Measurements from ENCODE around the gene LRRC43.

DNA sequence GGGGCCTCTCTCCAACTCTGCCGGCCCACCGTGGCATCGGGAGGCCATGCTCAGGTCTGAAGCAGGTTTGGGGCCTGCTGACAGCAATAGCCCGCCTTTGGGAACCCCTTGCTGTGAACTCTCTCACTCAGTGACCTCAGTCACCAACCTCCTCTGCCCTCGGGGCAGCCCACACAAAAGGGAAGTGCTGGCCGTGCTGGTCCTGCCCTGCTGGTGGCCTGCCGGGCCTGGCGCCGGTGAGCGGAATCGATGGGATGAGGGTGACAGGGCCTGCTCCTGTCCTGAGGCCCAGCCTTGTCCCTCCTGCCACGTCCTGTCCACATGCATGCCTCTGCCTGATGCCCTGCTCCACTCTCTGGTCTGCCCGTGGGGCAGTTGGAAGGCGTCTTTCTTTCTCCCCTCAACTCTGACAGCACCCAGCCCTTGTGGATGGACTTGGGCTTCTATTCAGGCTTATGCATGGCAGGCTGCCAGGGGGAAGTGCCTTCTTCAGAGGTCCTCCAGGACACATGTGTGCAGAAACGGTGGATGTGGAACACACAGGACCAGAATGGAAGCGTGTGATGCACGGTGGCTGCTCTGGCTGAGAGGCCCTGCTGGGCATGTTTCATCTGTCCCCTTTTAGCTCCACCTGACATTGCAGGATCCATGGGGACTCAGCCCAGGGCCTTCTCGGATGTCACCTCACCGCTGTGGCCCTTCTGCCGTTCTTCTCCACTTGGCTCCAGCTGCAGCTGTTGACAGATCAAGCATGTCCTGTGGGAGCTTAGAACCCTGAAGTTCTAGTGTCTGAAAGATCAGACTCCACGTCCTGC lies 40.8 kb upstream of the LRRC43 start:
- TF ChIP-seq, protein P1, sequence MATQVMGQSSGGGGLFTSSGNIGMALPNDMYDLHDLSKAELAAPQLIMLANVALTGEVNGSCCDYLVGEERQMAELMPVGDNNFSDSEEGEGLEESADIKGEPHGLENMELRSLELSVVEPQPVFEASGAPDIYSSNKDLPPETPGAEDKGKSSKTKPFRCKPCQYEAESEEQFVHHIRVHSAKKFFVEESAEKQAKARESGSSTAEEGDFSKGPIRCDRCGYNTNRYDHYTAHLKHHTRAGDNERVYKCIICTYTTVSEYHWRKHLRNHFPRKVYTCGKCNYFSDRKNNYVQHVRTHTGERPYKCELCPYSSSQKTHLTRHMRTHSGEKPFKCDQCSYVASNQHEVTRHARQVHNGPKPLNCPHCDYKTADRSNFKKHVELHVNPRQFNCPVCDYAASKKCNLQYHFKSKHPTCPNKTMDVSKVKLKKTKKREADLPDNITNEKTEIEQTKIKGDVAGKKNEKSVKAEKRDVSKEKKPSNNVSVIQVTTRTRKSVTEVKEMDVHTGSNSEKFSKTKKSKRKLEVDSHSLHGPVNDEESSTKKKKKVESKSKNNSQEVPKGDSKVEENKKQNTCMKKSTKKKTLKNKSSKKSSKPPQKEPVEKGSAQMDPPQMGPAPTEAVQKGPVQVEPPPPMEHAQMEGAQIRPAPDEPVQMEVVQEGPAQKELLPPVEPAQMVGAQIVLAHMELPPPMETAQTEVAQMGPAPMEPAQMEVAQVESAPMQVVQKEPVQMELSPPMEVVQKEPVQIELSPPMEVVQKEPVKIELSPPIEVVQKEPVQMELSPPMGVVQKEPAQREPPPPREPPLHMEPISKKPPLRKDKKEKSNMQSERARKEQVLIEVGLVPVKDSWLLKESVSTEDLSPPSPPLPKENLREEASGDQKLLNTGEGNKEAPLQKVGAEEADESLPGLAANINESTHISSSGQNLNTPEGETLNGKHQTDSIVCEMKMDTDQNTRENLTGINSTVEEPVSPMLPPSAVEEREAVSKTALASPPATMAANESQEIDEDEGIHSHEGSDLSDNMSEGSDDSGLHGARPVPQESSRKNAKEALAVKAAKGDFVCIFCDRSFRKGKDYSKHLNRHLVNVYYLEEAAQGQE (IDR thresholded peaks at IDR 0.05; ENCODE audit: low read depth): no peak
- no peak for TF ChIP-seq FOXM1 (IDR thresholded peaks at IDR 0.05; ENCODE audit: borderline replicate concordance, low read depth)
- TF ChIP-seq TCF12 (IDR thresholded peaks at IDR 0.05; ENCODE audit: low read depth): no peak
- no peak for TF ChIP-seq CREB1 (IDR thresholded peaks at IDR 0.05; ENCODE audit: low read depth)
- TF ChIP-seq, protein P2, sequence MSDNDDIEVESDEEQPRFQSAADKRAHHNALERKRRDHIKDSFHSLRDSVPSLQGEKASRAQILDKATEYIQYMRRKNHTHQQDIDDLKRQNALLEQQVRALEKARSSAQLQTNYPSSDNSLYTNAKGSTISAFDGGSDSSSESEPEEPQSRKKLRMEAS (IDR thresholded peaks at IDR 0.05): no peak
- no peak for TF ChIP-seq TEAD4 (IDR thresholded peaks at IDR 0.05)

All from Ishikawa (cell line).